Measurements from ENCODE around the gene UBXN1. TPM values are rescaled to one million over a fixed set of nuclear protein-coding genes. Genes with fewer than 3 reads are reported as not detected.

Gene UBXN1
- total RNA-seq, 1 experiment from 2014 or later: 143 TPM

DNA sequence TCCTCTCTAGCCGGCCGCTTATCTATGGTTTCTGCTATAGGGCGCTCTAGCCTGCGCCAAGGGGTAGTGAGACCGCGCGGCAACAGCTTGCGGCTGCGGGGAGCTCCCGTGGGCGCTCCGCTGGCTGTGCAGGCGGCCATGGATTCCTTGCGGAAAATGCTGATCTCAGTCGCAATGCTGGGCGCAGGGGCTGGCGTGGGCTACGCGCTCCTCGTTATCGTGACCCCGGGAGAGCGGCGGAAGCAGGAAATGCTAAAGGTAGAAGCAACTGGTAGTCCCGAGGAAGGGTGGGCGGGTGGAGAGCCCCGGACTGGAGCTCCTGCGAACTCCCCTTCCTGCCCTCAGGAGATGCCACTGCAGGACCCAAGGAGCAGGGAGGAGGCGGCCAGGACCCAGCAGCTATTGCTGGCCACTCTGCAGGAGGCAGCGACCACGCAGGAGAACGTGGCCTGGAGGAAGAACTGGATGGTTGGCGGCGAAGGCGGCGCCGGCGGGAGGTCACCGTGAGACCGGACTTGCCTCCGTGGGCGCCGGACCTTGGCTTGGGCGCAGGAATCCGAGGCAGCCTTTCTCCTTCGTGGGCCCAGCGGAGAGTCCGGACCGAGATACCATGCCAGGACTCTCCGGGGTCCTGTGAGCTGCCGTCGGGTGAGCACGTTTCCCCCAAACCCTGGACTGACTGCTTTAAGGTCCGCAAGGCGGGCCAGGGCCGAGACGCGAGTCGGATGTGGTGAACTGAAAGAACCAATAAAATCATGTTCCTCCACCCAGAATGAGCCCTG, 7.1 kb downstream of the UBXN1 start, which contains the start of the genes LBHD1 and UQCC3:
Gene LBHD1, minus strand, starts transcription at position 660 of the 782 bp plus-strand sequence. CDS start 2,236 bp downstream, outside the sequence.
Gene UQCC3, plus strand, starts transcription at position 66 of the 782 bp plus-strand sequence. Its CDS starts 73 bp downstream, at position 139.
- ChIA-PET CTCF (interaction anchor here (0.6 kb wide), 1 partner anchor 115 kb away, joined by 3 read pairs; no protein-coding TSS in a partner anchor), POLR2A (ENCODE audit: low non-redundant PET) (interaction anchor here (0.6 to 1.0 kb wide), 5 partner anchors 9 to 202 kb away, joined by 3 to 8 read pairs (median 5); no protein-coding TSS in a partner anchor)
- peaks cover 25% of the 10 kb centered on the region for H3K4me1 ChIP-seq (ENCODE audit: insufficient read depth, low read length, poor library complexity, severe bottlenecking)
- H3K27me3 ChIP-seq (replicated peaks; ENCODE audit: insufficient read depth, low read depth, low read length, poor library complexity): no peaks in the 10 kb centered on the region
- peak; percentile 96 for DNase-seq (ENCODE audit: low spot score)
- H3K4me3 ChIP-seq (ENCODE audit: low read depth, low read length, poor library complexity, severe bottlenecking): peak within 1 kb of the TSS; percentile 85
- H3K9me3 ChIP-seq (ENCODE audit: low read depth, low read length, poor library complexity, severe bottlenecking): no peaks in the 10 kb centered on the region
- TF ChIP-seq CTCF (conservative IDR thresholded peaks at IDR 0.05; ENCODE audit: low read depth, low read length): no peak
- TF ChIP-seq EZH2 (IDR thresholded peaks at IDR 0.05; ENCODE audit: borderline replicate concordance, low read depth, low read length, poor library complexity, severe bottlenecking): no peak
- BruUV-seq (replicated peaks): TSS peak; percentile 15
- intact Hi-C loops (cut with micrococcal nuclease; ENCODE audit: unreplicated experiment): no loop called here
- H3K36me3 ChIP-seq (ENCODE audit: insufficient read depth, low read length, poor library complexity, severe bottlenecking): peaks cover 43% of the 10 kb centered on the region
- H3K27ac ChIP-seq (ENCODE audit: low read depth, low read length, poor library complexity, severe bottlenecking): peak within 1 kb of the TSS; percentile 90

DNA sequence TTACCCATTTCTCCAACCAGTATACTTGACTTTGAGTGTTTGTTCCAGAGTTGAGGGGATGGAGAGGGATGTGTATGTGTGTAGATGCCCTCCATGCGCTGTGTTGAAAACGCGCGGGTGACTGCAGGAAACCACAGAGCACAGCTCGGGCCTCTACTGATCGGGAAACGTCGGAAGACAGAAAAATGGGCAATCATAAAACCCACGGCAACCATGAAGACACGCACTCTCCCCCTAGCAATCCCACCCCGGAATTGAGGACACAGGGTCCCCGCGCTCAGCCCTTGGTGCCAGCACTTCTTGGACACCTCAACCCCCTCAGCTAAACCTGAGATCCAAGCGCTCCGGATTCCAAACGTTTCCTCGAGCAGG, 7.7 kb downstream of the UBXN1 start:
- CTCF ChIA-PET: no interaction called here

More for the DNA sequence above, 7.7 kb downstream of the UBXN1 start:
- H3K9me3 ChIP-seq (ENCODE audit: low read depth, low read length, poor library complexity, severe bottlenecking): no peaks in the 10 kb centered on the region
- no TSS peak for BruUV-seq (replicated peaks)
- peaks cover 43% of the 10 kb centered on the region for H3K36me3 ChIP-seq (ENCODE audit: insufficient read depth, low read length, poor library complexity, severe bottlenecking)
- H3K27ac ChIP-seq (ENCODE audit: low read depth, low read length, poor library complexity, severe bottlenecking): peak overlapping the region; percentile 90
- peaks cover 30% of the 10 kb centered on the region for H3K4me1 ChIP-seq (ENCODE audit: insufficient read depth, low read length, poor library complexity, severe bottlenecking)
- POLR2A ChIA-PET (ENCODE audit: low non-redundant PET): interaction anchor here (0.6 to 0.7 kb wide), 2 partner anchors 10 to 203 kb away, joined by 3 to 4 read pairs; no protein-coding TSS in a partner anchor
- DNase-seq (ENCODE audit: low spot score): no peak
- TF ChIP-seq CTCF (conservative IDR thresholded peaks at IDR 0.05; ENCODE audit: low read depth, low read length) (no peak), EZH2 (IDR thresholded peaks at IDR 0.05; ENCODE audit: borderline replicate concordance, low read depth, low read length, poor library complexity, severe bottlenecking) (no peak)
- no peaks in the 10 kb centered on the region for H3K27me3 ChIP-seq (replicated peaks; ENCODE audit: insufficient read depth, low read depth, low read length, poor library complexity)
- peak overlapping the region; percentile 85 for H3K4me3 ChIP-seq (ENCODE audit: low read depth, low read length, poor library complexity, severe bottlenecking)
- intact Hi-C loops (cut with micrococcal nuclease; ENCODE audit: unreplicated experiment): no loop called here
